HEK293 (cell line): Measurements from ENCODE around the gene MAGEA8.

Source experiments
- PATZ1 ChIP-seq: fragments of 450-650 bp; formaldehyde crosslinking; IDR thresholded peaks from 2 replicates; pipeline ENCODE4 v1.5.1; 2016; ENCODE audit warnings: missing biosample characterization, missing genetic modification characterization
- PBX3 ChIP-seq: sonication (generic); formaldehyde crosslinking; IDR thresholded peaks from 2 replicates; pipeline ENCODE4 v1.8.1; 2022; ENCODE audit warnings: mild to moderate bottlenecking, moderate library complexity, missing genetic modification reagents
- RBAK ChIP-seq: fragments of 450-650 bp; formaldehyde crosslinking; IDR thresholded peaks from 2 replicates; pipeline ENCODE4 v1.5.1; 2016; ENCODE audit warnings: missing biosample characterization, missing genetic modification characterization
- YY1 ChIP-seq: fragments of 450-650 bp; formaldehyde crosslinking; IDR thresholded peaks from 2 replicates; pipeline ENCODE4 v1.5.1; 2018; ENCODE audit warnings: missing biosample characterization, missing genetic modification characterization
- ZBTB17 ChIP-seq: fragments of 450-650 bp; formaldehyde crosslinking; IDR thresholded peaks from 2 replicates; pipeline ENCODE4 v1.5.1; 2016; ENCODE audit warnings: missing biosample characterization, missing genetic modification characterization
- ZNF157 ChIP-seq: fragments of 450-650 bp; formaldehyde crosslinking; IDR thresholded peaks from 2 replicates; pipeline ENCODE4 v1.5.1; 2016; ENCODE audit warnings: missing biosample characterization, missing genetic modification characterization
- ZNF2 ChIP-seq: fragments of 450-650 bp; formaldehyde crosslinking; IDR thresholded peaks from 2 replicates; pipeline ENCODE4 v1.5.1; 2016; ENCODE audit warnings: missing biosample characterization, missing genetic modification characterization
- ZNF24 ChIP-seq: fragments of 450-650 bp; formaldehyde crosslinking; IDR thresholded peaks from 2 replicates; pipeline ENCODE4 v1.5.1; 2016; ENCODE audit warnings: missing biosample characterization, missing genetic modification characterization
- ZNF404 ChIP-seq: fragments of 450-650 bp; formaldehyde crosslinking; IDR thresholded peaks from 2 replicates; pipeline ENCODE4 v1.5.1; 2017; ENCODE audit warnings: missing biosample characterization, missing genetic modification characterization
- ZNF501 ChIP-seq: fragments of 450-650 bp; formaldehyde crosslinking; IDR thresholded peaks from 2 replicates; pipeline ENCODE4 v1.5.1; 2016; ENCODE audit warnings: missing biosample characterization, missing genetic modification characterization
- ZNF677 ChIP-seq: fragments of 450-650 bp; IDR thresholded peaks from 2 replicates; pipeline ENCODE4 v1.5.0; 2018; ENCODE audit warnings: missing biosample characterization, mild to moderate bottlenecking, missing genetic modification characterization, moderate library complexity
- ZNF792 ChIP-seq: fragments of 450-650 bp; formaldehyde crosslinking; IDR thresholded peaks from 2 replicates; pipeline ENCODE4 v1.5.1; 2016; ENCODE audit warnings: missing biosample characterization, missing genetic modification characterization
- TF ChIP-seq, protein P1 (sequence below): fragments of 450-650 bp; formaldehyde crosslinking; conservative IDR thresholded peaks from 2 replicates; pipeline ENCODE4 v1.5.1; 2016; ENCODE audit warnings: low read depth, missing biosample characterization, missing genetic modification characterization
- TF ChIP-seq, protein P2 (sequence below): fragments of 450-650 bp; formaldehyde crosslinking; IDR thresholded peaks from 2 replicates; pipeline ENCODE4 v1.5.1; 2016; ENCODE audit warnings: missing biosample characterization, missing genetic modification characterization

GRCh38 chrX:149877636-149878035 is 3.3 kb upstream of the MAGEA8 start:
- TF ChIP-seq, protein P1, sequence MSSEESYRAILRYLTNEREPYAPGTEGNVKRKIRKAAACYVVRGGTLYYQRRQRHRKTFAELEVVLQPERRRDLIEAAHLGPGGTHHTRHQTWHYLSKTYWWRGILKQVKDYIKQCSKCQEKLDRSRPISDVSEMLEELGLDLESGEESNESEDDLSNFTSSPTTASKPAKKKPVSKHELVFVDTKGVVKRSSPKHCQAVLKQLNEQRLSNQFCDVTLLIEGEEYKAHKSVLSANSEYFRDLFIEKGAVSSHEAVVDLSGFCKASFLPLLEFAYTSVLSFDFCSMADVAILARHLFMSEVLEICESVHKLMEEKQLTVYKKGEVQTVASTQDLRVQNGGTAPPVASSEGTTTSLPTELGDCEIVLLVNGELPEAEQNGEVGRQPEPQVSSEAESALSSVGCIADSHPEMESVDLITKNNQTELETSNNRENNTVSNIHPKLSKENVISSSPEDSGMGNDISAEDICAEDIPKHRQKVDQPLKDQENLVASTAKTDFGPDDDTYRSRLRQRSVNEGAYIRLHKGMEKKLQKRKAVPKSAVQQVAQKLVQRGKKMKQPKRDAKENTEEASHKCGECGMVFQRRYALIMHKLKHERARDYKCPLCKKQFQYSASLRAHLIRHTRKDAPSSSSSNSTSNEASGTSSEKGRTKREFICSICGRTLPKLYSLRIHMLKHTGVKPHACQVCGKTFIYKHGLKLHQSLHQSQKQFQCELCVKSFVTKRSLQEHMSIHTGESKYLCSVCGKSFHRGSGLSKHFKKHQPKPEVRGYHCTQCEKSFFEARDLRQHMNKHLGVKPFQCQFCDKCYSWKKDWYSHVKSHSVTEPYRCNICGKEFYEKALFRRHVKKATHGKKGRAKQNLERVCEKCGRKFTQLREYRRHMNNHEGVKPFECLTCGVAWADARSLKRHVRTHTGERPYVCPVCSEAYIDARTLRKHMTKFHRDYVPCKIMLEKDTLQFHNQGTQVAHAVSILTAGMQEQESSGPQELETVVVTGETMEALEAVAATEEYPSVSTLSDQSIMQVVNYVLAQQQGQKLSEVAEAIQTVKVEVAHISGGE (tag by site-specific recombination): no peak
- TF ChIP-seq ZNF501 (tag by site-specific recombination) (no peak), ZBTB17 (tag by site-specific recombination) (no peak), ZNF157 (tag by site-specific recombination) (no peak), YY1 (tag by site-specific recombination) (no peak), ZNF404 (no peak), PATZ1 (tag by site-specific recombination) (no peak), PBX3 (CRISPR knock-in tag) (no peak), ZNF792 (tag by site-specific recombination) (no peak), RBAK (tag by site-specific recombination) (no peak), ZNF677 (no peak), ZNF24 (tag by site-specific recombination) (no peak), ZNF2 (tag by site-specific recombination) (no peak)
- TF ChIP-seq, protein P2, sequence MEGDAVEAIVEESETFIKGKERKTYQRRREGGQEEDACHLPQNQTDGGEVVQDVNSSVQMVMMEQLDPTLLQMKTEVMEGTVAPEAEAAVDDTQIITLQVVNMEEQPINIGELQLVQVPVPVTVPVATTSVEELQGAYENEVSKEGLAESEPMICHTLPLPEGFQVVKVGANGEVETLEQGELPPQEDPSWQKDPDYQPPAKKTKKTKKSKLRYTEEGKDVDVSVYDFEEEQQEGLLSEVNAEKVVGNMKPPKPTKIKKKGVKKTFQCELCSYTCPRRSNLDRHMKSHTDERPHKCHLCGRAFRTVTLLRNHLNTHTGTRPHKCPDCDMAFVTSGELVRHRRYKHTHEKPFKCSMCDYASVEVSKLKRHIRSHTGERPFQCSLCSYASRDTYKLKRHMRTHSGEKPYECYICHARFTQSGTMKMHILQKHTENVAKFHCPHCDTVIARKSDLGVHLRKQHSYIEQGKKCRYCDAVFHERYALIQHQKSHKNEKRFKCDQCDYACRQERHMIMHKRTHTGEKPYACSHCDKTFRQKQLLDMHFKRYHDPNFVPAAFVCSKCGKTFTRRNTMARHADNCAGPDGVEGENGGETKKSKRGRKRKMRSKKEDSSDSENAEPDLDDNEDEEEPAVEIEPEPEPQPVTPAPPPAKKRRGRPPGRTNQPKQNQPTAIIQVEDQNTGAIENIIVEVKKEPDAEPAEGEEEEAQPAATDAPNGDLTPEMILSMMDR (tag by site-specific recombination): no peak
